NCI-H2107 treated with DMSO at 0.1 percent for 48 hours (cell line): ENCODE results near the gene LPCAT1.

Experiments used
- DNase-seq: peaks from one replicate; lab custom pipeline; 2025; ENCODE audit not compliant: unreplicated experiment; lab: John Stamatoyannopoulos, UW

The LPCAT1 gene

GRCh38 chr5:1555011-1555807 is 31.4 kb upstream of the LPCAT1 start:
- peak; percentile 30 for DNase-seq

- DNase-seq = no peak
Measured at GRCh38 chr5:1554410-1554967, 30.7 kb upstream of the LPCAT1 start.

GRCh38 chr5:1553539-1554409 is 30.0 kb upstream of the LPCAT1 start:
- DNase-seq = no peak

- peak; percentile 73 for DNase-seq
Measured at GRCh38 chr5:1552521-1553255, 28.9 kb upstream of the LPCAT1 start.

GRCh38 chr5:1551426-1552301 is 27.9 kb upstream of the LPCAT1 start:
- DNase-seq = peak; percentile 12

GRCh38 chr5:1550287-1551076 is 26.7 kb upstream of the LPCAT1 start:
- DNase-seq = no peak

GRCh38 chr5:1549475-1550030 is 25.8 kb upstream of the LPCAT1 start:
- no peak for DNase-seq

- DNase-seq = no peak
Measured at GRCh38 chr5:1548702-1549474, 25.1 kb upstream of the LPCAT1 start.

- DNase-seq = no peak
Measured at GRCh38 chr5:1547655-1548054, 23.9 kb upstream of the LPCAT1 start.

- DNase-seq = no peak
Measured at GRCh38 chr5:1547236-1547635, 23.5 kb upstream of the LPCAT1 start.

- DNase-seq = no peak
Measured at GRCh38 chr5:1546556-1546955, 22.8 kb upstream of the LPCAT1 start.

GRCh38 chr5:1545805-1546355 is 22.1 kb upstream of the LPCAT1 start:
- DNase-seq = peak; percentile 93

- no peak for DNase-seq
Measured at GRCh38 chr5:1545126-1545804, 21.5 kb upstream of the LPCAT1 start.

GRCh38 chr5:1544294-1544961 is 20.7 kb upstream of the LPCAT1 start:
- no peak for DNase-seq

GRCh38 chr5:1543398-1544293 is 19.9 kb upstream of the LPCAT1 start:
- no peak for DNase-seq

GRCh38 chr5:1542781-1543180 is 19.0 kb upstream of the LPCAT1 start:
- DNase-seq = no peak
